HS-27A (cell line): Measurements from ENCODE around the gene DCAF6.

ENCODE experiments used
- DNase-seq: peaks from one replicate; pipeline ENCODE4 v3.0.0-alpha.2; 2012; ENCODE audit warnings: low read depth, missing footprints

Gene DCAF6

DNA sequence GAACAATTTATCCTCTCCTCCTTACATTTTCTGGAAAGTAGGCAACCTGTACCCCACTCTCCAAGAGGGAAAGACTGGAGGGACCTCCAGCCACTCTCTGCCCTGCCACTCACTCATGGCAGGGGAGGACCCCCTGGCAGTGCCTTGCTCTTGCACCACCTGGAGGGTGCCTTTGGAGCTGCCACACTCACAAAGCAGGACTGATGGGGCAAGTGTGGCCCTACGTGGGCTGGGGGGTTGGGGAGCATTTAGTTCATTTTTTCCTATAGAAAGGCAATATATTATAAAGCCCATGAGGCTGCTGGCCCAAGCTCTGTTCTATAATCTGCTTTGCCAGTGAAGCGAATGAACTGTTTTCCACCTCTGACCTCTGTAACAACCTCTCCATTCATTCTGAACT, 150.0 kb downstream of the DCAF6 start:
- DNase-seq = no peak

DNA sequence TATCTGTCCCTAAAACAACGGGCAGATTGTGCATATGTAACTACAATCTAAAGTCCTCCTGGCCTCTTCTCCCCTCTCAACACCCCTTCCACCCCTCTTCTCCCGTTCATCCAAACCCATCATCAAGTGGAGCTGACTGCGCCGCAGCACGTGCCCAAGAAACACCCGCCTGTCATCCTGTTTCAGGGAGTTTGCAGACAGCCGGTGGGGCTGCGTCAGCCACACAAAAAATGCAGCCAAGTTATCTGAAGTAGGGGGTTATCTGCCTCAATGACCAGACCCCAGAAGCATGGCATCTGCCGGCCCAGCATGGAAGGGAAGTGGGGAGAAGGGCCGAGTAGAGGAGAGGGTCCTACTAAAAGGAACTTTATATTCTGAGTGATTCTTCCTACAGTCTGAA, 151.2 kb downstream of the DCAF6 start:
- no peak for DNase-seq

DNA sequence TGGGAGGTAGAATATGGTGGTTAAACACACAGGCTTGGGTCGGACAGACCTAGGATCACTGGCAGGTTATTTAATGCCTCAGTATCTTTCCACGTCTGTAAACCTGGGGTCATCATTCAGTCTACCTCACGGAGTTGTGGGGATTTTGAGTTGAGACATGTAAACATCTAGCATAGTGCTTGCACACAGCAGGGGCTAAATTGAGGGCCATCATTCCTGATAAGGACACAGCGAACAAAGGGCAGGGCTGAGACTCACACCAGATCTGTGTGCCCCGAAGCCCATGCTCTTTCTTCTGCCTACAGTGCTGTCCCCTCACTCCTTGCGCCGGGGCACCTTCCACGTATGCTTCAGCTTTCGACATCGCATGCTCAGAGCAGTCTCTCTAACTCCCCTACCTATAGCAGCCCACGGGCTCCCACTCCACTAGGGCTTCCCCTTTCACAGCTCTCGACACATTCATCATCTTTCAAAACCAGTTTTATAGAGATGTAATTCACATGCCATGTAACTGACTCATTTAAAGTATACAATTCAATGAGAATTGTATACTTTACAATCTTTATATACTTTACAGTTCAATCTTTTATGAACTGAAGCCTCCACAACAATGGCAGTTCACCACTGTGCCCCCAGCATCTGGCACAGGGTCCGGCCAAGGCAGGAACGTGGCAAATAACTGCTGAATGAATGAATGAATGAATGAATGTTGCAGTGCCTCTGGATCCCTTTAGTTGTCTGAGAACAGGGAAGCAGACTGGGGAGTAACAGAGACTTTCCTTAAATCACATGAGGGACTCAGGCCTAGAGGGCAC, 152.2 kb downstream of the DCAF6 start:
- no peak for DNase-seq

DNA sequence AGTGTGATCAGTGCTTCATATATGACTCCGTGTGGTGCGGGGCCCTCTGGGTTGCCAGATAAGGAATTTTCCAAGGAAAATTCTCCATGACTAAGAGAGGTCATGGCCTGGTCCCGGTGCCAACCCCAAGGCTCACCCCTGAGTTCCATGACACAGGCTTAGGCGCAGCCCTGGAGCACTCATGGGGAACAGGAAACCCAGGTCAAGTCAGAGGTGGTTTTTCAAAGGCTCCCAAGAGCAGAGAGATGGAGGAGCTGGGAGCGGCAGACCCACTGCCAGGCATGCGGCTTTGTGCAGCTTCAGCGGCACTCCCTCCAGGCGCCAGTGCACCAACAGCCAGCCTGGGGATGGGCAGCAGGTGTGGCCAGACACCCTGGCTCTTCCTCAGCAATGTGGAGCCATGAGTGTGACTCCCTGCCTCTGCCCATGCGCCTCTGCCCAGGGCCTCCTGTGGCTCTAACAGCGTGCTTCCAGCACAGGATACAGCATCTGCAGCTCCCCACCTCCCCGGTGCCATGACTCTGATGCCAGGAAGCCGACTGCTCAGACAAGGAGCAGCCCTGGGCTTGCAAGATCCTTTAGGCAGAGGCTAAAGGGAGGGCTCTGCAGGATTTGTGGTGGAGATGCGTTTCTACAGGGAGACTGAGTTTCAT, 153.0 kb downstream of the DCAF6 start:
- no peak for DNase-seq

DNA sequence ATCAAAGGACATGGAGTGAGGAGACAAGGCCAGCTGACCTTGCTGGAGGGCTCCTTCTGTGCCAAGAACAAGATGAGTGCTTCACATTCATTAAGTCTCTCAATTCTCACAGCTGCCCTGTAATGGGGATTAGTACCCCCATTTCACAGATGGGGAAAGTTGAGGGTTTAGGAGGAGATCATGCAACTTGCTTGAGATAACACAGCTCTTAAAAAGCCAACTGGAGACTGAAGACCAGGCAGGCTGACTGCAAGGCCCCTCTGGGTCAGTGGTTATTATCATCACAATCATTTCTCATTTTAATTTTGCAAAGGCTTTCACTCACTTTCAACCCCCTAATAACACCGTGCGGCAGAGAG, 153.5 kb downstream of the DCAF6 start:
- DNase-seq = no peak

DNA sequence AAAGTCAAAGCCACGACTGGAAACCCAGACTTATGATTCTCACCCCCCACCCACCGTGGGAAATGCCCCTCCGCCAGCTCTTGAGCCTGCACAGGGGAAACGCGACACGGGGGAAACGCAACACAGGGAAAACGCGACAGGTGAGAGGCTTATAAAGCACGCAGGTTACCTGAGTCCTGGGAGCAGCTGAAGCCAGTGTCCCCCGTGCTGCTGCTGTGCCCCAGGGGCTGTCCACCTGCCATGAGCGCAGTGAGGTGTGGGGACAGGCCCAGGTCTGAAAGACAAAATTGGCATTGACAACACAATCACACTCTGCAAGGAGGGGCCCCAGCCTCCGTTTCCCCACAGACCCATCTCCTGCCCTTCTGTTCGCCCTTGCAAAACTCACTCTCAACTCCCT, 153.9 kb downstream of the DCAF6 start:
- no peak for DNase-seq

DNA sequence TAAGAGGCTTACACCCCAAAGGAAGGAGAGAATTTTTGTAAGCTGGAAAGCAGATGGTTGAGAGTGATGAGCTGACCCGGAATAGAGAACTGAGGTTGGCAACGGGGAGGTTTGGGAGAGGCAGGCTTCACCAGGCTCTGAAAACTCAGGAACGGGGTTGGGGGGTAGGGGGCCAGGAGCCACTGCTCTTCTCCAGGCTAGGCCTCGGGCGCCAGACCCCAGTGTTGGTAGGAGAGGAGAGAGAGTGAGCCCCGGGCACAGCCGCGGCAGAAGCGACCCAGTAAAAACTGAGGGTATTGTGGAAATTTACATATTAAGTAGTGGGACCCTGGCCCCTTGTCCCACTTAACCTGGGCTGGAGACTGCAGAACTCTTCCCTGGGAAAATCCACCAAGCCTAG, 154.6 kb downstream of the DCAF6 start:
- no peak for DNase-seq

DNA sequence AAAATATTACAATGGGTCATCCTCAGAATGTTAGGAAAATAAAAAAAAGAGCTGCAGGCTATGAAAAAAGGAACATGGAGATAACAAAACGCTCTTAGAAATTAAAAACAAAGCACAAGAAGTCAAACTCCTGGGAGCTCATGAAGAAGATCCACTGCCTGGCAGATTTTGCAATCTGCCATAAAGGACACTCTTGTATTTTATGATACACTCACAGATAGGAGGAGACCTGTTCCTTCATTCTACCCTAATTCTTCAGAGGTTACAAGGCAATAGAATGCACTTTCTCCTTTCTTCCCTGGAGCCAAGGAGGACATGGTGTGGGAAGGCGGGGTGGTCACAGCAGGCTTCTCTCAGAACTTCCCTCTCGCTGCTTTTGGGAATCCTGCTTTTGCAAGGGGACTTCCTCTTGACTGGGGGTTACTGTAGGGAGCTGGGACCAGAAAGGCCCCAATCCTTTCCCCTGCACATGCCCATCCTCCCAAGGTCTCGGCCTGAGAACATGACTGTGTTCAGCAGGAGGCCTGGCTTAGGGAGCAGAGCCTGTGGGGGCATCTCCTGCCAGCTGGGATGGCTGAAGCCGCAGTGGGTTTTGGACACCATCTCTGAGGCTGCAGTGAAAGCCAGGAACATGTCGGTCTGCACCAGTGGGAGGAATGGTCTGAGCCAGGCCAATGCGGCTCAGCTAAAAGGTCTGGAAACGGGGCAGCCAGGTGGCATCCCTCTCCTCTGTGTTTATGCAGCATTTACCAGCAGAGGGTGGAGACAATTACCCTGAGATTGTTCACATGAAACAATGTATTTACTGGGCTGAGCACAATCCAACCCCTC, 155.5 kb downstream of the DCAF6 start:
- DNase-seq = no peak

DNA sequence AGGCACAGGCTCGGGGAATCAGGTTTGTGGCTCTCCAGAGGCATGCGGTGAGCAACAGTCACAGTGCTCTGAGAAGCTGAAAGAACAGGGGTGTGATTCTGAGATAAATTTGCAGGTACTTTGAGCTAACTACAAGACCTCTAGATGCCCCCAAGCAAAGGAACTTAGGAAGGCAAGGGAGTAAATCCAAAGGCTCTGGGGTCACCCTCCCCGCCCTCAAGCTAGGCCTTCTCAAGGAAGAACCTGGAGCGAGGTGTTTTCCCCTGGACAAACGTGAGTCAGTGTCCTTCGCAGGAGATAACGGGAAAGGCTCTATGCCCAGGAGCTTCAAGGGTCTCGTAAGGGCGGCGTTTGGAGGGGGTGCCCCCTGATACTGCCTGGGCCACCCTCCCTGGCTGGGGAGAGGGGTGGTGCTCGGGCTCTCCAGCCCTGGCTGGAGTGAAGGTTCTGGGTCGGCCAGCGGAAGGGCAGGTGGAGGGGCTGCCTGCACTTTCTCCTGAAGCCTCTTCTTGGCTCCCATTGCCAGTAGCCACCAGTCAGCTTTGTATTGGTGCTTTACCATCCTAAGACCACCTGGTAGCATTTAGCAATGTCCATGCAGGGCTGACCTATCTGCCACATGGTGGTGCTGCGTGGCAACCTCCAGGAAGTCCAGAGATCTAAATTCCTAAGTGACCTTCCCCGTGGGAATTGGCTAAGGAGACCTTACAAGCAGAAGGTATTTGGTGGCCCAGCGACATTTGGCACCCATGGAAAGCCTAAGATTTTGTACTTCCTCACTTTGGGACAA, 156.3 kb downstream of the DCAF6 start:
- DNase-seq = no peak

DNA sequence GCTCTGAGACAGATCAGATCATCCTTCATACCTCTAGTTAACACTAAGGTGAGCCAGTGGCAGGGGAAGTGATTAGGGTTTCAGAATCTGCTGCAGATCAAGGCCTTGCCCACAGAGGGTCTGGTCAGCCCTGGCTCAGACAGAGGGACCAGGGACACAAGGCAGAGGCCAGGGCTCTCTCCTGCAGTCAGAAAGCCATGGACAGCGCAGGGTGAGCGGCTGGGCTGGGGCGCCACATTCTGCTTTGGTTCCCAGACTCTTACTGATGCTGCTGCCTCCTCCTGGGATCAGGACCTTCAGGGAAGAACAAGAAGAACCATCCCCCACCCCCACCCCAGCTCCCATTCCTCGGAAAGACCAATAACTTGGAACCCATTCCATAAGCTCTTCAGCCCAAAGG, 157.1 kb downstream of the DCAF6 start:
- no peak for DNase-seq

DNA sequence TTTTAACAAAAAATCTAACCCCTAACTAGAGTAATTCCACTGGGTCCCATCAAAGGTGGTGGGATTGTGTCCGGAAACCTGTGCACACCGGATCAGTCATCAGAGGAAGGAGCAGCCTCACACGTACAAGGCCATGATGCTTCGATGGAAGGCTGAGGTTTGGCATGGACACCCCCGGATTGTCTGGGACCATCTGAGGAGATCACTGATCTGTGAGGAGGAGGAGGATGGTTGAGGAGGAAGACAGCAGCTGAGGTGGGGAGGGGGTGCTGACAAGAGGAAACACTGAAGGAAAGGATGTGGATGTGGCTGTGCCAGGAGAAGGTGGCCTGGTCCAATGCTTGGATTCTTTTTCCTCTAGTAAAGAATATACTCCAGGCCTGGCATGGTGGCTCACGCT, 159.0 kb downstream of the DCAF6 start:
- DNase-seq = no peak

DNA sequence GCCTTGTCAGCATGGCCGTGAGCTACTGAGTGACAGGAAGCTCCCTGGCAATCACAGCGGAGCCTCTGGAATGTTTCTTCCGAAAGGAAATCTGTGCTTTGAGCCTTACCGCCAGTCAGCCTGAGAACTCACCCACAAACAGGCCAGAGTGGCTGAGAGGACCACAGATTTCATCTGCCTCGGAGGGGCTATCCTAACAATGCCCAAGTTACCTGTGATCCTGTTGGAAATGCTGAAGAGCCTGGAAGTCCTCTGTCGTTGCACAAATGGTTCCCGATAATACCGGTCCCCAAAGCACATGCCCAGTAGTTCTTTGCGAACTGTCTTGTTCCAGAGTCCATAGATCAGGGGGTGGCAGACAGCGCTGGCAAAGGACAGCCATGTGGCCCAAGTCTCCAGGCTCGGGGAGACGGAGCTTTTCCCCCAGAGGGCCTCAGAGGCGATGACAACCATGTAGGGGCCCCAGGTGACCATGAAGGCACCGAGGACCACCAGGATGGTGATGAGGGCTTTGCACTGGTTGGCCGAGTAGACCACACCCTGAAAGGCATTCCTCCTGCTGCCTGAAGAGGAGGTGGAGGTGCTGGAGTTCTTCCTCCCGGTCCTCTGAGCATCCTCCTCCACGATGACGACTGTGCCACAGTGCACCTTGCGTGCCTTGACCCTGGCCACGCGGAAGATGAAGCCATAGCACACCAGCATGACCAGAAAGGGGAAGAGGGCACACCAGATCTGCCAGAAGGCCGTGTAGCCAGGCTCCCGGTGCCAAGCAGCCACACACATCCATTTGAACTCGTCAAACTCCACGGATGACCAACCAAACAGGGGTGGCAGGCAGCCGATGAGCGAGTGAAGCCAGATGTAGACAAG, 160.0 kb downstream of the DCAF6 start:
- no peak for DNase-seq

DNA sequence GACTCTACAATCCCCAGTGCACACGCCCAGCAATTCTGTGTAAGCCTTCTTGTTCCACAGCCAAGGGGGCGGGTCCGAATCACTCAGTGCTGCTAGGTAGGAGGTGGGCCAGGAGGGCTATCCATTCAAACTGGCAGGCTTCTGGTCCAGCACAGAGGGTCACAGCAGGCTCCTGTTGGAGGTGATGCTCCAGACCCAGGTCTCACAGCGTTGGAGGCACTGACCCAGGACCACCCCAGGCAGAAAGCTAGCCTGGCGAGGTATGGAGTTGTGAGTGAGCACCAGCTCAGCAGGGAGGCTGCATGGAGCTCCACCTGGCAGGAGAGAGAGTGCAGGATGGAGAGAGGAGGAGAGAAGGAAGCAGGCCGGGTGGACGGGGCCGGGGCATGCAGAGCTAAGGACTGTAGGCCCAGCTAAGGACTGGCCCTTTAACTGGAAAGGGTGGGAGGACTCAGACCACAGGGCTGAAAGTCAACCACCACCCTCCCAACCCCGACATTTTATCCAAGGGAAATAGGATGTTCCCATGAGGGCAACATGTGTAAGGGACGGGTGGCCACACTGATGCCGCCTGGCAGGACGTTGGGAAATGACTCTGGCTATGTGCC, 161.5 kb downstream of the DCAF6 start:
- no peak for DNase-seq

DNA sequence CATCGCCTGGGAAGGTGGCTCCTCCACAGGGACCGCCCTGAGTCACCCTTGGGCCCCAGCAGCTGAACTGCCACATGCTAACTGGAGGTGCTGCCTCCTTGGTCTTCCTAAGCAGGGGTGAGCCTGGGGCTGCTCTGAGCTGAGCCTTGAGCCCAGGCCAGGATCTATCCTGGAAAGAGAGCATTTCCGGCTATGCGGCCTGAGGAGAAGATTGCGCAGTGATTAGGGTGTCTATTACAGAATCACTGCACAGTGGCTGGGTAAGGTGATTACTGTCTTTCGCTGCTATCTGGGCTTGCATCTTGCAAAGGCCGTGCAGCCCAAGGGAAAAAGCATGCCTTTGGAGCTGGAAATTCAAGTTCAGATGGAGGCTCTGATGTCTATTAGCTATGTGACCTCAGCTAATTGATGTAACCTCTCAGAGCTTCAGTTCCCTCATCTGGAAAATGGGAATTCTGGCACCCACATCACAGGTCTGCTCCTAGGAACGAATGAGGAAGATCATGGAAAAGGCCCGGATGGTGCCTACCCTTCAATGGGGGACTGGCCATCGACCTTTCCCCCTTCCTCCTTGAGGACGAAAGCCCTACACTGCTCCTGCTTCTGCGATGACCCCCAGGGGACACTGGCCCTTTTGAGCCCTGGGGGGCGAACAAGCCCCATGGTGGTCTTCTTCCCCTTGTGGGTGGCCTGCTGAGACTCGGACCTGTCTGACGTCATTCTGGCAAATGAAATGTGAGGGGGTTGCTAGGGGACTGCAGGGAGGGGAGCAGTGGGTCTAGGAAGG, 162.2 kb downstream of the DCAF6 start:
- DNase-seq = no peak

DNA sequence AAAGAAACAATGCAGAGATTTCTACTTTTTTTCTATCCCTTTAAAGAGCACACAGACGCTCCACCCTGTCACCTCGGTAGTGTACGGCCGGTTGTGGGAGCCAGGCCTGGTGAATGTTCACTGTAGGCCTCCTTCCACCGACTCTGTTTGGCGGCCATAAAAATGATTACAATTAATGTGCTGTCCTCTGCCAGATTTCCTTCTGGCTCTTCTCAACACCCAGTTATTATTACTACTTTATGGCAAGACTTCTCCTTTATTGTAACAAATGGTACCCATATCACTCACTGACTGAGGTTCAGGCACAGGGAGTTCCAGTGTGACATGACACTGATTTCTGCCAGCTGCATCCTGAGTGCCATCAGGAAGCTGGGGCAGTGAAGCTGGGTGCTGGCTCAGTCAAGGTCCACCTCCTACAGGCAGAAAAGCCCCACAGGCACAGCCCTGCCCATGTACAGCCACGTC, 162.9 kb downstream of the DCAF6 start:
- DNase-seq = no peak

DNA sequence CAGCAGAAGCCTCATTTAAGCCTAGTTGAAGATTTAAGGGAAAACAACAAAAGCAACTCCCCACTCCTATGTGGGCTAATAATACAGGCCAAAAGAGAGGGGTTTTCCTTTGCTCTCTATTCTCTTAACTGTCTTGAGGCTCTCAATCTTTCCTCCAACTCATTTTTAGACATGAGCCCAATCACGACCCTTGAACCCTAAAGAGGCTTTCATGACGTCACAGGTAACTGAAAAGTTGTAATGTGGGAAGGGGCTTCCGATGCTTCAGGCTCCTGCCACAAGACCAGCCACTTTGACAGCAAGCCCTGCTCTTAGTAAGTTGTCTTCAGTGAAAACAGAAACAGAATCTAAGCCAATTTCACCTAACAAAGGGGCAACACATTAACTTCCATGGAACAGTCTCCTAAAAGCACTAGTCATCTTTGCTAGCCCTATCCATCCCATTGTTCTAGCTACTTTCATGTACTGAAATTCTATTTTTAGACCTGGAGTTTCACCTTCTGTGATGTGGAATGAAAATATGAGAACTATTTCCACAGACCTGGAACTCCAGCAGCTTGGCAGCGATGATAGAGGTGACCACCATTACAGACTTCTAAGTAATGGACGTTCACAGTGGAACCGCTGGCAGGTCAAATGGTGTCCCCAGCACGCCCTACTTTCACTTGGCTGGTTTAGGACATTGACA, 164.0 kb downstream of the DCAF6 start:
- no peak for DNase-seq

DNA sequence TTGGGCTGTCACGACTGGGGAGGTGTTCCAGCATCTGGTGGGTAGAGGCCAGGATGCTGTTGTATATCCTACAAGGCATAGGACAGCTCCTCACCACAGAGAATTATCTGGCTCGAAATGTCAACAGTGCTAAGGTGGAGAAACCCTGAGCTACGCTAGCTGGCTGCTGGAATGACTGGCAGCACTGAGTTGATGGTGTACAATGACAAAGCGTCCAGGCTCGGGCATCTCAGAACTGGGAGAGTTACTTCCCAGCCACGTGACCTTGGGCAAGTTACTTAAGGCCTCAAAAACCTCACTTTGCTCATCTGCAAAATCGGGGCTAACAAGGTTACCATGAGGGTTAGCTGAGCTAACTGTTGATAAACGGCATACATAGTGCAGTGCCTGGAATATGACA, 164.9 kb downstream of the DCAF6 start:
- DNase-seq = no peak

DNA sequence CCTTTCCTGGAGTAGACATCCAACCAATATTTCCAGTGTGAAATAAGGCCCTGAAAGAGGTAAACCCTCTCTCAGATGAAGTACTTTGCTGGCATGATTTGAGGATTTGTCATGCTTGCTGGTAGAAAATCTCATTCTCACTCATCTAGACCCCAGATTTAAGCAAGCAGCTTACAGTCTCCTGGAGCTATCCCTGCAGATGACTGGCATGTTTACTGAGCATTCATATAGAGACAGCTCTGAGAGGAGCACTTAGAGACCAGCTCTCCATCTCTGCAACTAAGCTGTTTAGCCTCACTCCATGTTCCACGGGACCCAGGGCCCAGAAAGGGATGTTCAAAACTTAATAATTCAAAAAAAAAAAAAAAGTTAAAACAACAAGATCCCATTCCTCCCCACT, 166.0 kb downstream of the DCAF6 start:
- DNase-seq = no peak

DNA sequence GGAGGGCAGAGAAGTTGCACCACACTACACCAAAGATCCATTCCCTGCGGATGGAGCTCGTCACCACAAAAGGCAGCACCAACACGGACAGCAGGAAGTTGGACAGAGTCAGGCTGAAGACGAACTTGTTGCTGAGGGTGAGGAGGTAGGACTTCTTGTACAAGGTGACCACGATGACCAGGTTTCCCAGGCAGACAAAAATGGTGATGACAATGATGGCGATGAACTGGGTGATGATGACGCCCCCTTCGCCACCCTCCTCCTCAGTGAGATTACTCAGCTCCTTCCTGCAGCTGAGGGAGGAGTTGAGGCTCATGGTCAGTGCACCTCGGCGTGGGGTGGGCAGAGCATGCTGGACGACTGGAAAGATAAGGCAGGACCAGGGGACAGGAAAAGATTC, 168.1 kb downstream of the DCAF6 start:
- no peak for DNase-seq
